ENCODE data around the gene ADCK1.
"Not testable (repeated sequence)": the region's sequence is repeated elsewhere in the genome, so short reads cannot be mapped to it uniquely, and the experiment has no call there.

The ADCK1 gene

GRCh38 chr14:77903937-77904617 lies 104.2 kb downstream of the ADCK1 start:
- no peak for DNase-seq

- DNase-seq, result no peak
Observed at GRCh38 chr14:77906446-77906845, 106.5 kb downstream of the ADCK1 start.

GRCh38 chr14:77908847-77909246 lies 108.9 kb downstream of the ADCK1 start:
- no peak for DNase-seq

GRCh38 chr14:77909911-77910310 lies 110.0 kb downstream of the ADCK1 start:
- DNase-seq, result no peak

GRCh38 chr14:77910506-77910905 lies 110.6 kb downstream of the ADCK1 start:
- no peak for DNase-seq

GRCh38 chr14:77911356-77911755 lies 111.4 kb downstream of the ADCK1 start:
- DNase-seq, result no peak

GRCh38 chr14:77912754-77913556 lies 113.0 kb downstream of the ADCK1 start:
- DNase-seq, result peak in 1 of 2 experiments; percentile 27

- no peak for DNase-seq
Observed at GRCh38 chr14:77914073-77914721, 114.3 kb downstream of the ADCK1 start.

GRCh38 chr14:77915390-77915789 lies 115.5 kb downstream of the ADCK1 start:
- DNase-seq, result not testable (repeated sequence)

GRCh38 chr14:77917491-77918201 lies 117.7 kb downstream of the ADCK1 start:
- no peak for DNase-seq

GRCh38 chr14:77918448-77918847 lies 118.5 kb downstream of the ADCK1 start:
- no peak for DNase-seq

- DNase-seq, result no peak
Observed at GRCh38 chr14:77920312-77920711, 120.4 kb downstream of the ADCK1 start.

- DNase-seq, result no peak
Observed at GRCh38 chr14:77921818-77922217, 121.9 kb downstream of the ADCK1 start.

GRCh38 chr14:77923131-77923936 lies 123.4 kb downstream of the ADCK1 start:
- peak; percentile 51 to 79 for DNase-seq

GRCh38 chr14:77924141-77924948 lies 124.4 kb downstream of the ADCK1 start:
- no peak for DNase-seq

- no peak for DNase-seq
Observed at GRCh38 chr14:77926942-77927341, 127.0 kb downstream of the ADCK1 start.

- no peak for DNase-seq
Observed at GRCh38 chr14:77931441-77931840, 131.5 kb downstream of the ADCK1 start.

- DNase-seq, result no peak
Observed at GRCh38 chr14:77936138-77936639, 136.3 kb downstream of the ADCK1 start.

- DNase-seq, result no peak
Observed at GRCh38 chr14:77947372-77947771, 147.5 kb downstream of the ADCK1 start.

GRCh38 chr14:77950371-77951063 lies 150.6 kb downstream of the ADCK1 start:
- no peak for DNase-seq
